RWPE1 (cell line): ENCODE measurements around the gene CNOT10.
"Not testable (repeated sequence)": the region's sequence is repeated elsewhere in the genome, so short reads cannot be mapped to it uniquely, and the experiment has no call there.

Source experiments
- CTCF ChIA-PET: fragments of 350-600 bp; sonication (Branson Sonifier 250); formaldehyde crosslinking; extraction: SDS; loops from one replicate; lab custom pipeline; 2021; lab: Yijun Ruan, JAX
- POLR2A ChIA-PET: fragments of 400-600 bp; formaldehyde crosslinking; extraction: SDS; loops from one replicate; lab custom pipeline; 2020; ENCODE audit warnings: antibody characterized with exemption; ENCODE audit not compliant: low non-redundant PET; lab: Yijun Ruan, JAX
- DNase-seq: peaks from one replicate; pipeline ENCODE4 v3.0.0; 2012; ENCODE audit warnings: low spot score
- H3K27ac ChIP-seq: fragments of 450-650 bp; 2 replicates; pipeline ENCODE4 v1.5.1; 2017
- TF ChIP-seq, protein P1 (sequence below): fragments of 450-650 bp; conservative IDR thresholded peaks from 2 replicates; pipeline ENCODE4 v1.5.1; 2017; ENCODE audit warnings: low read depth, mild to moderate bottlenecking

The CNOT10 gene

DNA sequence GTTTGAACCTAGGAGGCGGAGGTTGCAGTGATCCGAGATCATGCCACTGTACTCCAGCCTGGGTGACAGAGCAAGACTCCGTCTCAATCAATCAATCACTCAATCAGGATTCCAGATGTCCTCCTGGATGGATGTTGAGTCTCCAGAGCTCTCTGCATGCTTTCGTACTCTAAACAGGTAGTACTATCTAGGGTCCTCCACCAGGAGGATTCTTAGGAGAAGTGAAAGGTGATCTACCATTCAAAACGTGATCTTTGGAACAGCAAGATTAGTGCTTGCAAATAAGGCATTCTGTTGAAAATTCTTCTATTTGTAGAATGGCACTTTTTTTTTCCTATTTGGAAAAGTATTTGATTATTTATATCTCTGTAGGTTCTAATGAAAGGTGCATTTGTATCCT, 34.3 kb downstream of the CNOT10 start:
- ChIA-PET CTCF (no interaction called here), POLR2A (no interaction called here)
- TF ChIP-seq, protein P1, sequence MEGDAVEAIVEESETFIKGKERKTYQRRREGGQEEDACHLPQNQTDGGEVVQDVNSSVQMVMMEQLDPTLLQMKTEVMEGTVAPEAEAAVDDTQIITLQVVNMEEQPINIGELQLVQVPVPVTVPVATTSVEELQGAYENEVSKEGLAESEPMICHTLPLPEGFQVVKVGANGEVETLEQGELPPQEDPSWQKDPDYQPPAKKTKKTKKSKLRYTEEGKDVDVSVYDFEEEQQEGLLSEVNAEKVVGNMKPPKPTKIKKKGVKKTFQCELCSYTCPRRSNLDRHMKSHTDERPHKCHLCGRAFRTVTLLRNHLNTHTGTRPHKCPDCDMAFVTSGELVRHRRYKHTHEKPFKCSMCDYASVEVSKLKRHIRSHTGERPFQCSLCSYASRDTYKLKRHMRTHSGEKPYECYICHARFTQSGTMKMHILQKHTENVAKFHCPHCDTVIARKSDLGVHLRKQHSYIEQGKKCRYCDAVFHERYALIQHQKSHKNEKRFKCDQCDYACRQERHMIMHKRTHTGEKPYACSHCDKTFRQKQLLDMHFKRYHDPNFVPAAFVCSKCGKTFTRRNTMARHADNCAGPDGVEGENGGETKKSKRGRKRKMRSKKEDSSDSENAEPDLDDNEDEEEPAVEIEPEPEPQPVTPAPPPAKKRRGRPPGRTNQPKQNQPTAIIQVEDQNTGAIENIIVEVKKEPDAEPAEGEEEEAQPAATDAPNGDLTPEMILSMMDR = no peak
- no peak for DNase-seq
- 0 out of 2 replicates have a peak overlapping the region, but pooled peaks have one; percentile 5 for H3K27ac ChIP-seq

DNA sequence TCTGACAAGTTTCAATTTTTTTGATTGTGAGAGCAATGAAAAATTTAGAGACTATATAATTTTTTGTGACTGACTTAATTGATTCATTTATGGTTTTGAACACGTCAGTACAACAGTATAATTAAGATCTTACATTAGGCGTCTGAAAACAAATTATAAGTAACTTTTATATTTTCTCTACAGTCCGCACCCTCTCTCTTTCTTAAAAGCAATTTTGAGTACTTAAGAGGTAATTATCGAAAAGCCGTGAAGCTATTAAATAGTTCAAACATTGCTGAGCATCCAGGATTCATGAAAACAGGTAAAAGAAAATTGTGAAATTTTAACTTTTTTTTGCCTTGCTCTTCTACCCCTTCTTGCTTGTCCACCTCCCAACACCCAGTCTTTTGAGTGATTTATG, 34.9 kb downstream of the CNOT10 start:
- H3K27ac ChIP-seq = no peak overlapping the region
- POLR2A ChIA-PET = no interaction called here
- CTCF ChIA-PET = no interaction called here
- DNase-seq = no peak
- TF ChIP-seq, protein P1 = no peak

DNA sequence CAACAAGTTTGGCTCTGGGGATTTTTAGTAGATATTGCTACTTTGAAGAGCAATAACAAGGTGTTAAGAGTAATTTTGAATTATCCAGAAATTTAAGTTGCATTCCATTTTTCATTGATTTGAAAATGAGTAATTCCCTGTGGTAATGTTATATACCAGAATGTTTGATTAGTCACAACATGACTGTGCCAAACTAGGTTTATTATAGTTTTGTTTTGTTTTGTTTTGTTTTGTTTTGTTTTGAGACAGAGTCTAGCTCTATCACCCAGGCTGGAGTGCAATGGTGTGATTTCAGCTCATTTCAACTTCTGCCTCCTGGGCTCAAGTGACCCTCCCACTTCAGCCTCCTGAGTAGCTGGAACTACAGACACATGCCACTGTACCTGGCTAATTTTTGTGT, 40.7 kb downstream of the CNOT10 start:
- H3K27ac ChIP-seq = no peak overlapping the region
- DNase-seq = no peak
- TF ChIP-seq, protein P1 = no peak
- ChIA-PET CTCF (no interaction called here), POLR2A (no interaction called here)

DNA sequence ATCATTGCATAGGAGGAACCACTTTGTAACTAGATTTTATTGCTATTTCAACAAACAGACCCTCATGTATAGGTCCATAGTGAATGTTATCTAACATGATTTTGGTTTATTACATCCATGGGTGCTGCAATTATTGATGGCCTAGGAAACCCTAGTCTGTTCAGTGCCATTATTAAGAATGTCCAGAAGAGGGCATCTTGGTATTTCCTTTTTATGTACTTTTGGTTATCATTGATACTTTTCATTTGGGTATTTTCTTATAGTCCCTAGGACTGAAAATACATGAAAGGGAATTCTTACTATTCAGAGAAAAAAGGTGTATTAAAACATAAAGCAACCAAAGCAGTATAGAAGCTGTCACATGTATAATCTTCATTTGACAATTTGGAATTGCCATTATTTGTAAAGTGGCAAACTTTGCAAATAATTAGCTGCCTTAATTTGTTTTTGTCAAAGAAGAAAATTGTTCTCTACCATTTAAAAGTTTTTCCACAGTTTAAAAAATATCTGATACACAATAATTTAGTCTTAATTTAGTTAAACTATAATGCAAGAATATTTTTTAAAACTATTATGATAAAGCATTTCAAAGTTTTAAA, 48.7 kb downstream of the CNOT10 start:
- ChIA-PET POLR2A (no interaction called here), CTCF (no interaction called here)
- TF ChIP-seq, protein P1 = peak; percentile 75
- no peak overlapping the region for H3K27ac ChIP-seq
- DNase-seq = peak; percentile 19

DNA sequence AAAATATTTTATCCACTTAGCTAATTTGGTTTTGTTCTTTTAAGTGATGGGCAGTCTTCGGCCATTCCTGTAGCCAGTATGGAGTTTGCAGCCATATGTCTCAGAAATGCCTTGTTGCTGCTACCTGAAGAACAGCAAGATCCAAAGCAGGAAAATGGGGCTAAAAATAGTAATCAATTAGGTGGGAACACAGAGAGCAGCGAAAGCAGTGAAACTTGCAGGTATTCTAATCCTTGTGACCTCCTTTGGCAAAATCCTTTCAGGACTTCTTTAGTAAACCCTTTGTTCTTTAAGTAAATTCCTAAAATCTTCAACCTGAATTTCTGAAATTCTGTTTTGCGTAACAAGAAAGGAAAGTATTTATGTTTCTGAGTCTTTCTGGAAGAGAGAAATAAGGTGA, 49.8 kb downstream of the CNOT10 start:
- no peak overlapping the region for H3K27ac ChIP-seq
- ChIA-PET POLR2A (no interaction called here), CTCF (no interaction called here)
- no peak for DNase-seq
- TF ChIP-seq, protein P1 = no peak

DNA sequence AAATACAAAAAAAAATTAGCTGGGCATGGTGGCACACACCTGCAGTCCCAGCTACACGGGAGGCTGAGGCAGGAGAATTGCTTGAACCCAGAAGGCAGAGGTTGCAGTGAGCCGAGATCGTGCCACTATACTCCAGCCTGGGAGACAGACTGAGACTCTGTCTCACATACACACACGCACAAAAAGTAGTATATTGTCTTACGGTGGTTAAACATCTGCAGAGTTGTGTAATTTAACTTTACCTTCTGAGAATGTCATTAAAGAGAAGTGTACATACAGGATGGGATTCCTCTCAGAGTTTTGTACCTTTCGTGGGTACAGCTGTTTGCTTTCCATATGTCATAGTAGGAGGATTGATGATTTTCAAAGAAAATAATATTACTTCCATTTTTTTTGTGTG, 58.5 kb downstream of the CNOT10 start:
- CTCF ChIA-PET, POLR2A ChIA-PET, DNase-seq, H3K27ac ChIP-seq: not testable (repeated sequence)

DNA sequence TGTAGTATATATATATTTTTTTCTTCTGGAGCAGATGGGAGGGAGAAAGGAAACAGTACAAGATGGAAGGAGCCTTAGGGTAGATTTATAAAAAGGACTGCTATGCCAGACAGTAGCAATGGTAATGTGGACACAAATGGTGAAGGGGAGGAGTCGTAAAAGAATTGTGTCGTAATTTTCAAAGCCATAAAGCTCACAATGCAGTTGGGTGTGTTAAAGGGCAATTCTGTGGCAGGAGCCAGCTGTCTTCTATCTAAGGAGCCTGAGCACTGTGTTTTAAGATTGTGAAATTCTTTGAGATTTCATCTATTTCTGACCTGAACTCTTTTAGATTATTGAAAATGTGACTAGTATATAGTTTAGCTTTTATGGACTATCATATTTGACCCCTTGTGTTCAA, 58.9 kb downstream of the CNOT10 start:
- no peak for DNase-seq
- ChIA-PET CTCF (no interaction called here), POLR2A (no interaction called here)
- TF ChIP-seq, protein P1 = no peak
- no peak overlapping the region for H3K27ac ChIP-seq
